DOHH2 (cell line): ENCODE measurements around the gene KDM4D.
"Not testable (repeated sequence)": the region's sequence is repeated elsewhere in the genome, so short reads cannot be mapped to it uniquely, and the experiment has no call there.

Experiments
- H3F3A ChIP-seq: fragments of 200-600 bp; sonication (generic), shearing (Covaris generic); 2 replicates; pipeline ENCODE4 v1.6.0; 2016; ENCODE audit warnings: antibody characterized with exemption, mild to moderate bottlenecking; ENCODE audit not compliant: control insufficient read depth, insufficient read depth
- H3K27ac ChIP-seq: fragments of 200-600 bp; sonication (generic); 2 replicates; pipeline ENCODE4 v1.5.1; 2014; ENCODE audit warnings: low read depth, mild to moderate bottlenecking, low read length, moderate library complexity
- H3K27me3 ChIP-seq: fragments of 200-600 bp; sonication (generic); 2 replicates; pipeline ENCODE4 v1.6.1; 2014; ENCODE audit warnings: mild to moderate bottlenecking, low read length, mixed read lengths; ENCODE audit not compliant: control insufficient read depth
- H3K36me3 ChIP-seq: fragments of 200-600 bp; sonication (generic); 2 replicates; pipeline ENCODE4 v1.6.1; 2014; ENCODE audit warnings: mild to moderate bottlenecking, low read length, moderate library complexity, mixed read lengths; ENCODE audit not compliant: control insufficient read depth
- H3K4me1 ChIP-seq: fragments of 200-600 bp; sonication (generic); 2 replicates; pipeline ENCODE4 v1.6.1; 2014; ENCODE audit warnings: mild to moderate bottlenecking, low read length, mixed read lengths; ENCODE audit not compliant: control insufficient read depth
- H3K4me2 ChIP-seq: fragments of 200-600 bp; sonication (generic); 2 replicates; pipeline ENCODE4 v1.6.0; 2014; ENCODE audit warnings: mild to moderate bottlenecking, low read length, moderate library complexity
- H3K4me3 ChIP-seq: fragments of 200-600 bp; sonication (generic); 2 replicates; pipeline ENCODE4 v1.5.1; 2014; ENCODE audit warnings: mild to moderate bottlenecking, low read length, mixed read lengths
- H3K79me2 ChIP-seq: fragments of 200-600 bp; sonication (generic); 2 replicates; pipeline ENCODE4 v1.6.1; 2014; ENCODE audit warnings: mild to moderate bottlenecking, low read length, mixed read lengths; ENCODE audit not compliant: control insufficient read depth
- H3K9me2 ChIP-seq: fragments of 200-600 bp; sonication (generic); replicated peaks from 2 replicates; pipeline ENCODE4 v1.6.1; 2014; ENCODE audit warnings: mild to moderate bottlenecking, low read length, mixed read lengths; ENCODE audit not compliant: control insufficient read depth
- H3K9me3 ChIP-seq: fragments of 200-600 bp; sonication (generic); 2 replicates; pipeline ENCODE4 v1.6.1; 2014; ENCODE audit warnings: antibody characterized with exemption, low read length, mixed read lengths; ENCODE audit not compliant: control insufficient read depth, insufficient read depth
- H4K20me1 ChIP-seq: fragments of 200-600 bp; sonication (generic); 2 replicates; pipeline ENCODE4 v1.6.0; 2014; ENCODE audit warnings: low read depth, mild to moderate bottlenecking, antibody characterized with exemption, low read length, moderate library complexity; ENCODE audit not compliant: control insufficient read depth, insufficient read depth
- EZH2phosphoT487 ChIP-seq: fragments of 200-600 bp; sonication (generic); IDR thresholded peaks from 2 replicates; pipeline ENCODE4 v1.6.1; 2017; ENCODE audit warnings: borderline replicate concordance, mild to moderate bottlenecking, antibody characterized with exemption, low read length, moderate library complexity, mixed read lengths
- TF ChIP-seq, protein P1 (sequence below): fragments of 200-600 bp; sonication (generic); IDR thresholded peaks from one replicate; pipeline ENCODE4 v1.5.1; 2014; ENCODE audit warnings: antibody characterized with exemption, mild to moderate bottlenecking, low read depth, low read length; ENCODE audit not compliant: poor library complexity, severe bottlenecking

KDM4D gene

DNA sequence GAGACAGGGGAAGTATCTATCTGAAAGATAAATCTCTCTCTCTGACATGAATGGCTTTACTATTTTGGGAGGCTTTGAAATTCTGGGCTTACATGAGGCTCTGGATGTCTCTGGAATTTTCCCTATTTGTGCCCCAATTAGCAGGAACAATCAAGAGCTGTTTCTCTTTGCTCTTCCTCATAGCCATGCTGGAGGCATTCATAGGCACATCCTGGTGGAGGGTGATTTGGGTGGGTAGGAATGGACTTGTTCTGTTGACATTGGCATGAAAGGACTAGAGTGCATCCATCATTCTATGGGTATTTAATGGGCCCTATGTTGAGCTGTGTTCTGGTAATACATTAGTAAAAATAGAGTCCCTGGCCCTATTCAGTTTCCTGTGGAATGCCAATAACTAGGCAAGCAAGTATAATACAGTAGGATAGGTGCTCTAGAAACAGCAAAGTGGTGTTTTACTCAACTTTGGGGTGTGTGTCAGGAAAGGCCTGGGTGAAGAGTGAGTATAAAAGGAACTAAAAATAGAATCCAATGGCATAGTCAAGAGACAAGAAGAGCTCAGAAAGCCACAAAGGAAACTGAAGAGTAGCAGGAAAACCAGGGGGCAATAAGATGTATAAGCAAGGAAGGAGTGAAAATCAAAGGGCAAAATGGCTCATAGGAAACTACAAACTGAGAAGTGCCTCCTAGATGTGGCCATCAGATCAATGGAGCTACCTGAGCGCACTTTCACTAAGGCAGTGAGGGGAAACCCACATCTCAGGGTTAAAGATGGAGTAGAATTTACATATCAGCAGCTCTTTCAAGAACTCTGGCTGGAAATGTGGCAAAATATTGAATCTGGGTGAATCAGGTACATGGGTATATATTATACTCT, 45.2 kb upstream of the KDM4D start:
- Histone ChIP-seq H3K9me3 (no peaks in the 10 kb centered on the region), H3K4me1 (peaks cover 11% of the 10 kb centered on the region), H3K36me3 (no peaks in the 10 kb centered on the region), H3K79me2 (no peaks in the 10 kb centered on the region), H3K4me3 (no peak overlapping the region), H3K27ac (no peak overlapping the region), H3F3A (no peaks in the 10 kb centered on the region), H3K9me2 (no peaks in the 10 kb centered on the region), H3K4me2 (no peak overlapping the region), H4K20me1 (no peaks in the 10 kb centered on the region), H3K27me3 (no peaks in the 10 kb centered on the region; the same call in 1 of the 2 replicates)
- no peak for TF ChIP-seq EZH2phosphoT487
- TF ChIP-seq, protein P1, sequence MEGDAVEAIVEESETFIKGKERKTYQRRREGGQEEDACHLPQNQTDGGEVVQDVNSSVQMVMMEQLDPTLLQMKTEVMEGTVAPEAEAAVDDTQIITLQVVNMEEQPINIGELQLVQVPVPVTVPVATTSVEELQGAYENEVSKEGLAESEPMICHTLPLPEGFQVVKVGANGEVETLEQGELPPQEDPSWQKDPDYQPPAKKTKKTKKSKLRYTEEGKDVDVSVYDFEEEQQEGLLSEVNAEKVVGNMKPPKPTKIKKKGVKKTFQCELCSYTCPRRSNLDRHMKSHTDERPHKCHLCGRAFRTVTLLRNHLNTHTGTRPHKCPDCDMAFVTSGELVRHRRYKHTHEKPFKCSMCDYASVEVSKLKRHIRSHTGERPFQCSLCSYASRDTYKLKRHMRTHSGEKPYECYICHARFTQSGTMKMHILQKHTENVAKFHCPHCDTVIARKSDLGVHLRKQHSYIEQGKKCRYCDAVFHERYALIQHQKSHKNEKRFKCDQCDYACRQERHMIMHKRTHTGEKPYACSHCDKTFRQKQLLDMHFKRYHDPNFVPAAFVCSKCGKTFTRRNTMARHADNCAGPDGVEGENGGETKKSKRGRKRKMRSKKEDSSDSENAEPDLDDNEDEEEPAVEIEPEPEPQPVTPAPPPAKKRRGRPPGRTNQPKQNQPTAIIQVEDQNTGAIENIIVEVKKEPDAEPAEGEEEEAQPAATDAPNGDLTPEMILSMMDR, result no peak

DNA sequence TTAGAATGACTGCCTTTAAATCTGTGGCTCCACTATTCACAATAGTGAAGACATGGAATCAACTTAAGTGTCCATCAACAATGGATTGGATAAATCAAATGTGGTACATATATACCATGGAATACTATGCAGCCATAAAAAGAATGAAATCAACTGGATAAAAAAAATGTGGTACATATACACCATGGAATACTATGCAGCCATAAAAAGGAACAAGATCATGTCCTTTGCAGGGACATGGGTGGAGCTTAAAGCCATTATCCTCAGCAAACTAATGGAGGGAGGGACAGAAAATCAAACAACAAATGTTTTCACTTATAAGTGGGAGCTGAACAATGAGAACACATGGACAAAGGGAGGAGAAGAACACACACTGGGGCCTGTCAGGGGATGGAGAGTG, 41.4 kb upstream of the KDM4D start:
- not testable (repeated sequence) for H4K20me1 ChIP-seq, H3K36me3 ChIP-seq, H3F3A ChIP-seq, H3K4me3 ChIP-seq, H3K9me2 ChIP-seq, H3K4me2 ChIP-seq, H3K27me3 ChIP-seq, H3K9me3 ChIP-seq, H3K79me2 ChIP-seq, H3K27ac ChIP-seq, H3K4me1 ChIP-seq

DNA sequence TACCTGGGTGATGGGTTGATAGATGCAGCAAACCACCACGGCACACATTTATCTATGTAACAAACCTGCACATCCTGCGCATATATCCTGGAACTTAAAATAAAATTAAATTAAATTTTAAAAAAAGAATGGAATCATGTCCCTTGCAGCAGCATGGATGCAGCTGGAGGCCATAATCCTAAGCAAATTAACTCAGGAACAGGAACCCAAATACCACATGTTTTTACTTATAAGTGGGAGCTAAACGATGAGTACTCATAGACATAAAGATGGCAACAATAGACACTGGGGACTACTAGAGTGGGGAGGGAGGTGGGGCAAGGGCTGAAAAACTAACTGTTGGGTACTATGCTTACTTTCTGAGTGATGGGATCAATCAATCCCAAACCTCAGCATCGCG, 41.0 kb upstream of the KDM4D start:
- Histone ChIP-seq H3K27ac (no peak overlapping the region), H4K20me1 (no peaks in the 10 kb centered on the region), H3K4me2 (no peak overlapping the region), H3K79me2 (no peaks in the 10 kb centered on the region), H3K9me2 (no peaks in the 10 kb centered on the region), H3K9me3 (no peaks in the 10 kb centered on the region), H3K36me3 (no peaks in the 10 kb centered on the region), H3K27me3 (peaks cover 3% of the 10 kb centered on the region), H3F3A (no peaks in the 10 kb centered on the region), H3K4me3 (no peak overlapping the region), H3K4me1 (no peaks in the 10 kb centered on the region)
- no peak for TF ChIP-seq EZH2phosphoT487
- TF ChIP-seq, protein P1, result no peak
